Transverse colon (tissue), 4 donors: ENCODE measurements around the gene GLIS1. TPM values are rescaled to one million over a fixed set of nuclear protein-coding genes. Genes with fewer than 3 reads are reported as not detected.

Experiments
- DNase-seq: peaks from one replicate; pipeline ENCODE4 v3.0.0-alpha.2; 2019
- H3K27ac ChIP-seq, 4 donors: fragments of 200-600 bp; sonication (generic); 2 replicates each; pipeline ENCODE4 v1.5.1; 2016 to 2018; ENCODE audit warnings: inconsistent platforms in 4 of 4
- H3K27me3 ChIP-seq: fragments of 200-600 bp; sonication (generic); 2 replicates; pipeline ENCODE4 v1.5.1; 2017; ENCODE audit warnings: inconsistent platforms
- H3K36me3 ChIP-seq, 4 donors: fragments of 200-600 bp; sonication (generic); 2 replicates each; pipeline ENCODE4 v1.5.1; 2017 to 2019; ENCODE audit warnings: inconsistent platforms in 4 of 4
- H3K4me1 ChIP-seq, 4 donors: fragments of 200-600 bp; sonication (generic); 2 replicates each; pipeline ENCODE4 v1.5.1; 2017 to 2020; ENCODE audit warnings: inconsistent platforms in 4 of 4
- H3K4me3 ChIP-seq, 4 donors: fragments of 200-600 bp; sonication (generic); 1 replicate in 1 of 4; 2 replicates in 3 of 4; pipeline versions ENCODE4 v1.5.1 to v1.6.1; 2017 to 2019; ENCODE audit warnings: inconsistent platforms in 4 of 4
- H3K9me3 ChIP-seq, 2 donors: fragments of 200-600 bp; sonication (generic); 2 replicates each; pipeline ENCODE4 v1.5.1; 2017 to 2019; ENCODE audit warnings: inconsistent platforms in 2 of 2
- CTCF ChIP-seq, 5 experiments: fragments of 200-600 bp in 3 of 5; fragments of 450-650 bp in 2 of 5; sonication (generic) in 3 of 5; IDR thresholded peaks; 1 replicate in 2 of 5; 2 replicates in 3 of 5; pipeline ENCODE4 v1.5.1; 2016 to 2017; ENCODE audit warnings: antibody characterized with exemption in 5 of 5, inconsistent platforms in 3 of 5, mild to moderate bottlenecking in 2 of 5, moderate library complexity in 1 of 5
- EP300 ChIP-seq: sonication (generic); formaldehyde crosslinking; IDR thresholded peaks from one replicate; pipeline ENCODE4 v1.6.1; 2017; ENCODE audit warnings: antibody characterized with exemption, low read depth
- POLR2A ChIP-seq: fragments of 450-650 bp; IDR thresholded peaks from one replicate; pipeline ENCODE4 v1.6.1; 2016; ENCODE audit warnings: antibody characterized with exemption, mild to moderate bottlenecking, moderate library complexity
- POLR2AphosphoS5 ChIP-seq, 3 donors: sonication (generic); formaldehyde crosslinking; IDR thresholded peaks; one replicate each; pipeline ENCODE4 v1.6.1; 2016; ENCODE audit warnings: antibody characterized with exemption in 3 of 3
- WGBS, 2 donors: methylation state at CpG; one replicate each; pipeline ENCODE4 v1.1.5; 2018; ENCODE audit warnings: low coverage in 1 of 2; 5-methylcytosine and 5-hydroxymethylcytosine counted together
- in situ Hi-C, 4 donors: fragments of 200-750 bp; cut with MboI; loops; one replicate each; pipeline versions ENCODE4 v1.15.0 to v1.15.1; 2017; ENCODE audit warnings: low sequenced_read_pairs in 3 of 4, low pct_ligation_motif_present in 1 of 4, low pct_unique_long_range_greater_than_20kb in 1 of 4
- intact Hi-C: fragments of 100-400 bp; cut with DNase I; formaldehyde crosslinking; loops from one replicate; pipeline ENCODE4 v1.15.1; 2023; ENCODE audit warnings: low total_unique reads
- total RNA-seq, 4 donors: library from RNA; depleted of rRNA; stranded (reverse); fragments of >200 nt; gene quantifications; one replicate each; pipeline ENCODE4 v1.1.0, GENCODE V29; 2016

The GLIS1 gene
- total RNA-seq, 4 donors from 2014 or later, result 0.16 to 0.75 (median 0.27) TPM; not detected in 1

- intact Hi-C loops, result no loop called here
- no peaks in the 10 kb centered on the region for H3K9me3 ChIP-seq
- WGBS, 2 donors, result 46% methylated on average over 4 of the region's 4 CpGs; no CpG with 5 or more reads in 1 of the 2 donors
- no peak overlapping the region for H3K4me3 ChIP-seq
- H3K36me3 ChIP-seq, result no peaks in the 10 kb centered on the region
- in situ Hi-C loops, result no loop called here
- H3K4me1 ChIP-seq, result peaks cover 0 to 7% (median 0%) of the 10 kb centered on the region in 4 donors
- no peaks in the 10 kb centered on the region for H3K27me3 ChIP-seq
- TF ChIP-seq POLR2A (no peak), CTCF (IDR thresholded peaks at IDR 0.05) (no peak)
- DNase-seq, result peak; percentile 10
- peak overlapping the region in 1 of 4 donors; percentile 8 for H3K27ac ChIP-seq
Observed at GRCh38 chr1:53572065-53572814, 166.7 kb downstream of the GLIS1 start.

GRCh38 chr1:53568540-53568939 lies 170.4 kb downstream of the GLIS1 start:
- intact Hi-C loops, result no loop called here
- Histone ChIP-seq H3K4me3 (no peak overlapping the region), H3K36me3 (no peaks in the 10 kb centered on the region), H3K4me1 (peaks cover 0 to 7% (median 0%) of the 10 kb centered on the region in 4 donors), H3K9me3 (no peaks in the 10 kb centered on the region), H3K27ac (no peak overlapping the region), H3K27me3 (peaks cover 7% of the 10 kb centered on the region)
- 67 to 89% methylated on average over 1 to 2 of the region's 2 CpGs for WGBS, 2 donors
- in situ Hi-C loops, result no loop called here
- TF ChIP-seq CTCF (IDR thresholded peaks at IDR 0.05) (no peak), POLR2AphosphoS5 (IDR thresholded peaks at IDR 0.05) (no peak), POLR2A (no peak), EP300 (no peak)
- no peak for DNase-seq

DNA sequence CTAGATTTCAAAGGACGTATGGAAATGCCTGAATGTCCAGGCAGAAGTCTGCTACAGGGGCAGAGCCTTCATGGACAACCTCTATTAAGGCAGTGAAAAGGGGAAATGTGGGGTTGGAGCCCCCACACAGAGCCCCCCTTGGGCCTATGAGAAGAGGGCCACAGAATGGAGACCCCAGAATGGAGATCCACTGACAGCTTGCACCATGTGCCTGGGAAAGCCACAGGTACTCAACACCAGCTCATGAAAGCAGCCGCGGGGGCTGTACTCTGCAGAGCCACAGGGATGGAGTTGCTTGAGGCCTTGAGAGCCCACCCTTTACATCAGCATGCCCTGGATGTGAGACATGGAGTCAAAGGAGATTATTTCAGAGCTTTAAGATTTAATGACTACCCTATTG lies 171.1 kb downstream of the GLIS1 start:
- Histone ChIP-seq H3K27me3 (peaks cover 12% of the 10 kb centered on the region), H3K4me3 (no peak overlapping the region), H3K36me3 (no peaks in the 10 kb centered on the region), H3K9me3 (no peaks in the 10 kb centered on the region), H3K4me1 (peaks cover 0 to 7% (median 0%) of the 10 kb centered on the region in 4 donors), H3K27ac (no peak overlapping the region)
- TF ChIP-seq POLR2AphosphoS5 (IDR thresholded peaks at IDR 0.05), result no peak
- no peak for TF ChIP-seq EP300
- TF ChIP-seq CTCF (IDR thresholded peaks at IDR 0.05), result no peak
- TF ChIP-seq POLR2A, result no peak
- DNase-seq, result no peak
- intact Hi-C loops (no loop called here), in situ Hi-C loops (no loop called here)
- WGBS, 2 donors, result 96% methylated on average over 3 of the region's 3 CpGs; no CpG with 5 or more reads in 1 of the 2 donors

- peaks cover 0 to 3% (median 0%) of the 10 kb centered on the region in 4 donors for H3K4me1 ChIP-seq
- H3K27me3 ChIP-seq, result peaks cover 14% of the 10 kb centered on the region
- 65 to 86% methylated on average over 2 to 3 of the region's 3 CpGs for WGBS, 2 donors
- TF ChIP-seq POLR2A, result no peak
- no peak for TF ChIP-seq EP300
- TF ChIP-seq CTCF (IDR thresholded peaks at IDR 0.05), result no peak
- TF ChIP-seq POLR2AphosphoS5 (IDR thresholded peaks at IDR 0.05), result no peak
- intact Hi-C loops, result no loop called here
- H3K4me3 ChIP-seq, result no peak overlapping the region
- peak; percentile 3 for DNase-seq
- H3K9me3 ChIP-seq, result no peaks in the 10 kb centered on the region
- no peaks in the 10 kb centered on the region for H3K36me3 ChIP-seq
- no peak overlapping the region for H3K27ac ChIP-seq
- in situ Hi-C loops, result no loop called here
Observed at GRCh38 chr1:53567450-53567849, 171.5 kb downstream of the GLIS1 start.
